ENCODE results near the gene PDIA4. TPM values are rescaled to one million over a fixed set of nuclear protein-coding genes. Genes with fewer than 3 reads are reported as not detected.

The PDIA4 gene
- total RNA-seq, 2 experiments from 2014 or later, result 72.6 to 75.7 TPM

DNA sequence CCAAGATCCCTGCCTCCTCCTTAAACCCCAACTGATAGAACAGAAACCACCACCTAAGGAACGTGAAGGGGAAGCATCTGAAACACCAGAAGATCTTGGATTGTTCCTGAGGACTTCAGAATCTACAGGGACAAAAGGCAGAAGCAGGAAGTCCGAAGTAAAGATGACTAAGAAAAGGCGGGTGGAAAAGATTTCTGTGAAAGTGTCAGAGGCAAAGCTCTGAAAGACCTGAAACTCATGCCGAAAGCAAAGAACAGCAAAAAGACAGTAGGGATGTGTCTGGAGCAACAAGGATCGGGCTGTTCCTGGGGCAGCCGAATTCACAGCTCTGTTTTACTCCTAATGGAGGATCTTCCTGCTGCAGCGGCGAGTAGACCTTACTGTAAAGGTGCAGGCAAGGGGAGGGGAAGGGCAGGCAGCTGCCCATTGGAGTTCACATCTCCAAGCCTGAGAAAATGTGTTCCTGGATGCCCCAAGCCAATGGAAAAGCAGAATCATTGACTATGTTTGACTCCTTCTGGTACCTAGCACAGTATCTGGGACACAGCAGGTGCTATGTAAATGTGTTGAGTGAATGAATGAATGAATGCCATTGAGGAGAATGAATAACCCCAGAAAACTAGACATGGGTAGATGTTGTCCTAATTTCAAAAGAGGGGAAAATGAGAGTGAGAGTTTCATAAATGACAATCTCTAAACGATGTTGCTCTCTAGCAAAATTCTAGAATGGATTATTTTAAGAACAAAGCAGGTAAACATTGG, 40.4 kb downstream of the PDIA4 start:
- no peak for ATAC-seq
- no peaks in the 10 kb centered on the region for H3K9me3 Mint-ChIP-seq
- H3K27ac Mint-ChIP-seq, result peak overlapping the region; percentile 95
- TF ChIP-seq, protein P1, sequence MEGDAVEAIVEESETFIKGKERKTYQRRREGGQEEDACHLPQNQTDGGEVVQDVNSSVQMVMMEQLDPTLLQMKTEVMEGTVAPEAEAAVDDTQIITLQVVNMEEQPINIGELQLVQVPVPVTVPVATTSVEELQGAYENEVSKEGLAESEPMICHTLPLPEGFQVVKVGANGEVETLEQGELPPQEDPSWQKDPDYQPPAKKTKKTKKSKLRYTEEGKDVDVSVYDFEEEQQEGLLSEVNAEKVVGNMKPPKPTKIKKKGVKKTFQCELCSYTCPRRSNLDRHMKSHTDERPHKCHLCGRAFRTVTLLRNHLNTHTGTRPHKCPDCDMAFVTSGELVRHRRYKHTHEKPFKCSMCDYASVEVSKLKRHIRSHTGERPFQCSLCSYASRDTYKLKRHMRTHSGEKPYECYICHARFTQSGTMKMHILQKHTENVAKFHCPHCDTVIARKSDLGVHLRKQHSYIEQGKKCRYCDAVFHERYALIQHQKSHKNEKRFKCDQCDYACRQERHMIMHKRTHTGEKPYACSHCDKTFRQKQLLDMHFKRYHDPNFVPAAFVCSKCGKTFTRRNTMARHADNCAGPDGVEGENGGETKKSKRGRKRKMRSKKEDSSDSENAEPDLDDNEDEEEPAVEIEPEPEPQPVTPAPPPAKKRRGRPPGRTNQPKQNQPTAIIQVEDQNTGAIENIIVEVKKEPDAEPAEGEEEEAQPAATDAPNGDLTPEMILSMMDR (IDR thresholded peaks at IDR 0.05), result no peak
- peaks cover 4% of the 10 kb centered on the region for H3K27me3 Mint-ChIP-seq
- ChIA-PET POLR2A (interaction anchor here (0.9 to 2.2 kb wide), 7 partner anchors 12 to 77 kb away, joined by 3 to 11 read pairs (median 6); no protein-coding TSS in a partner anchor), CTCF (interaction anchor here (0.8 to 2.5 kb wide), 5 partner anchors 18 to 87 kb away, joined by 3 to 18 read pairs (median 3); no protein-coding TSS in a partner anchor)
- H3K4me1 Mint-ChIP-seq (ENCODE audit: low read depth), result peaks cover 44% of the 10 kb centered on the region
- no peak for DNase-seq
- intact Hi-C loops (cut with micrococcal nuclease), result loop anchor here (1.0 kb wide), 1 partner anchor 103 kb away; no protein-coding TSS in a partner anchor
- H3K4me3 Mint-ChIP-seq, result peak overlapping the region; percentile 90
- H3K36me3 Mint-ChIP-seq (ENCODE audit: low read depth), result no peaks in the 10 kb centered on the region

DNA sequence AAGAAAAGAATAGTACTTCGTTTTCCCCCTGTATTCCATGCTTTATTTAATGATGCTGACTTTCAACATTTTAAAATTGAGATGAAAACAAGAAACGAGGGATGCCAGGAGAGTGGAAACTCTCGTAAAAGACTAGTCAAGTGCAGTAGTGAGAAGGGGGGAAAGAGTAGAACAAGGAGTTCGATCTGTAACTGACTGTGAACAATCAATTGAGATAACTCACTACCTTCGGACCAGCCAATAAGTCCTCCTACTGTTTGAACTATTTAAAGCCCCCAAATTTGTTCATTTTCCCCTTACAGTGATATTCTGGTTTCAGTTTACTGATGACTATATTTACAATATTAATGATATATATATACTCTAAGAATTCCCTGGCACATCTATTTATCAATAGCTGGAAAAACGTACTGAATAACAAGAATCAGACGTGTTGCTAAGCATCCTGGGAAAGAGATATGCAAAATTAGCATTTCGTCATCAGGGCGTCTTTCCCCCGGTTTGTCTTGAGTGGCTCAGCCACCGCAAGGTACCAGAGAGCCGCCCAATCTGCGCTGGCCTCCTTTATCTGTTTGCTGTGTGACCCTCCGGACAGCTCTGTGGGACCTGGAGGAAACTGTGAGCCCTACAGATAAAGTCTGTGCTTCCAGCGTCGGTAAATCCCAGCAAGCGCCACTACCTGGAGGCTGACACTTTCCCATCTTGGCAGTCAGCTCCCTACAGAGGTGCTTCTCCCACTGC, 41.1 kb downstream of the PDIA4 start:
- Mint-ChIP-seq H3K9me3 (no peaks in the 10 kb centered on the region), H3K27ac (peak overlapping the region; percentile 95), H3K4me3 (peak overlapping the region; percentile 90), H3K27me3 (peaks cover 4% of the 10 kb centered on the region), H3K4me1 (ENCODE audit: low read depth) (peaks cover 44% of the 10 kb centered on the region), H3K36me3 (ENCODE audit: low read depth) (no peaks in the 10 kb centered on the region)
- TF ChIP-seq, protein P1 (IDR thresholded peaks at IDR 0.05), result no peak
- intact Hi-C loops (cut with micrococcal nuclease), result loop anchor here (1.0 kb wide), 1 partner anchor 104 kb away; no protein-coding TSS in a partner anchor
- ATAC-seq (peak; percentile 81), DNase-seq (peak; percentile 90)
- POLR2A ChIA-PET, result interaction anchor here (0.9 to 2.2 kb wide), 7 partner anchors 12 to 77 kb away, joined by 3 to 11 read pairs (median 6); no protein-coding TSS in a partner anchor
- CTCF ChIA-PET, result interaction anchor here (0.9 to 2.5 kb wide), 4 partner anchors 19 to 86 kb away, joined by 3 to 18 read pairs (median 10); no protein-coding TSS in a partner anchor

DNA sequence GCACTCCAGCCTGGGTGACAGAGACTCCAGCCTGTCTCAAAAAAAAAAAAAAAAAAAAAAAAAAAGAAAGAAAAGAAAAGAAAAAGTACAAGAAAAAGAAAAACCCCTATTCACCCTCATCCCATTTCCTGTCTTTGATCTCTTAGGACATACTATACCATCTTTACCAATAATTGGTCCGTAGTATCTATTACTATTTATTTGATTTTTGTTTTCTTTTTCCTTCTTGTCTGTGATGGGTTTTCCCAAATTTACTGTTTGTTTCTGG, 41.6 kb downstream of the PDIA4 start:
- intact Hi-C loops (cut with micrococcal nuclease), result loop anchor here (1.0 kb wide), 1 partner anchor 105 kb away; no protein-coding TSS in a partner anchor
- H3K4me1 Mint-ChIP-seq (ENCODE audit: low read depth), result peaks cover 44% of the 10 kb centered on the region
- H3K27ac Mint-ChIP-seq, result peak overlapping the region; percentile 95
- H3K4me3 Mint-ChIP-seq, result peak overlapping the region; percentile 90
- ATAC-seq (no peak), DNase-seq (no peak)
- CTCF ChIA-PET, result no interaction called here
- TF ChIP-seq, protein P1 (IDR thresholded peaks at IDR 0.05), result no peak
- H3K9me3 Mint-ChIP-seq, result no peaks in the 10 kb centered on the region
- H3K36me3 Mint-ChIP-seq (ENCODE audit: low read depth), result no peaks in the 10 kb centered on the region
- peaks cover 4% of the 10 kb centered on the region for H3K27me3 Mint-ChIP-seq
- POLR2A ChIA-PET, result interaction anchor here (0.6 to 1.5 kb wide), 3 partner anchors 72 to 78 kb away, joined by 3 to 6 read pairs (median 3); no protein-coding TSS in a partner anchor

DNA sequence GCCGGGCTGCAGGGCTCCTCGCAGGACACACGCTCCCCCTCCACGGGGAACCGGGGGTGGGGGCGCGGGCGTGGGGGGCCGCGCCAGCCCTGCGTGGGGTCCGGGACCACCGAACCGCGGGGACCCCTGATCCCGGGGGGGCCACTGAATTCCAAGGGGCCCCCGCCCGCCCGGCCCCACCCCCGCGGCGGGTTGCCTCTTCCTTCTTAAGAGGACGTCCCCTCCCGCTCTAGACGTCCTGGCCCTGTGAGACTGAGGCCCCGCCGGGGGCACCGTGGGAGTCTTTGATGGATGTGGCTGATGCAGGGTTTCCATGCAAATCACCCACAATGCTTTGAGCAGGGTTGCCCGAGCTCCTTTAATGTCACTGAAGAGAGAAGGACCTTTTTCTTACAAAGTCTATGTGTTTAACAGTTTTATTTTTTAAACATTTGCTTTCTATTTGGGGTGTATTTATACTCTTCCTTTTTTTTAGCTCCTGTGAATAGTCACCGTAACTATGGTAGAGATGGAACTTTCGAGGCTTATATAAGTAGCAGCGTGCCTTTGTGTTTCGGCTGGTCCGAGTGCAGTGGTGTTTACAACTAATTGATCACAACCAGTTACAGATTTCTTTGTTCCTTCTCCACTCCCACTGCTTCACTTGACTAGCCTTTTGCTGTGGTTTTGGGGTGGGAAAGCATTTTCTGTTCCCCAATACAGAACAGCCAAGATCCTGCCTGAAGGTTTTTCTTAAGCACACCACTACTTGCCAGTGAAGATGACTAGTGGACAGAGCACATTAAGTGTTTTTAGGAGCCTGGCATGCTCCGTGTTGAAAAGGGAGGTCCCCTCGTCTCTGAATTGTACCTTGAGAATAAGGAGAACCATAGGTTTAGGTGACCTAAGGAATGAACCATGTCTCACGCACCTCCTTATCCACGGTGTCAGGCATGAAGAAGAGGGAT, 44.8 kb downstream of the PDIA4 start:
- ChIA-PET CTCF (interaction anchor here (1.1 to 3.0 kb wide), 5 partner anchors 20 to 408 kb away, joined by 4 to 14 read pairs (median 5); no protein-coding TSS in a partner anchor), POLR2A (interaction anchor here (0.6 to 2.5 kb wide), 11 partner anchors 30 to 285 kb away, joined by 3 to 7 read pairs (median 3); partner anchors contain the start of genes CUL1, ZNF282 and ZNF398)
- DNase-seq (peak; percentile 96), ATAC-seq (peak; percentile 75)
- H3K9me3 Mint-ChIP-seq, result peaks cover 6% of the 10 kb centered on the region
- TF ChIP-seq, protein P1 (IDR thresholded peaks at IDR 0.05), result no peak
- H3K4me3 Mint-ChIP-seq, result peak overlapping the region; percentile 81
- intact Hi-C loops (cut with micrococcal nuclease), result no loop called here
- H3K36me3 Mint-ChIP-seq (ENCODE audit: low read depth), result peaks cover 3% of the 10 kb centered on the region
- H3K27ac Mint-ChIP-seq, result peak overlapping the region; percentile 86
- H3K27me3 Mint-ChIP-seq, result peaks cover 4% of the 10 kb centered on the region
- peaks cover 50% of the 10 kb centered on the region for H3K4me1 Mint-ChIP-seq (ENCODE audit: low read depth)
